ENCODE results near the gene NAP1L4. TPM values are rescaled to one million over a fixed set of nuclear protein-coding genes. Genes with fewer than 3 reads are reported as not detected.

Gene NAP1L4
- total RNA-seq = 103 and 124 TPM in 2 replicates

GRCh38 chr11:2992234-2992996 lies at the start of gene NAP1L4:
Gene NAP1L4 (minus strand): TSS chr11:2992329. CDS start chr11:2979220, 13,109 bp downstream.

DNA sequence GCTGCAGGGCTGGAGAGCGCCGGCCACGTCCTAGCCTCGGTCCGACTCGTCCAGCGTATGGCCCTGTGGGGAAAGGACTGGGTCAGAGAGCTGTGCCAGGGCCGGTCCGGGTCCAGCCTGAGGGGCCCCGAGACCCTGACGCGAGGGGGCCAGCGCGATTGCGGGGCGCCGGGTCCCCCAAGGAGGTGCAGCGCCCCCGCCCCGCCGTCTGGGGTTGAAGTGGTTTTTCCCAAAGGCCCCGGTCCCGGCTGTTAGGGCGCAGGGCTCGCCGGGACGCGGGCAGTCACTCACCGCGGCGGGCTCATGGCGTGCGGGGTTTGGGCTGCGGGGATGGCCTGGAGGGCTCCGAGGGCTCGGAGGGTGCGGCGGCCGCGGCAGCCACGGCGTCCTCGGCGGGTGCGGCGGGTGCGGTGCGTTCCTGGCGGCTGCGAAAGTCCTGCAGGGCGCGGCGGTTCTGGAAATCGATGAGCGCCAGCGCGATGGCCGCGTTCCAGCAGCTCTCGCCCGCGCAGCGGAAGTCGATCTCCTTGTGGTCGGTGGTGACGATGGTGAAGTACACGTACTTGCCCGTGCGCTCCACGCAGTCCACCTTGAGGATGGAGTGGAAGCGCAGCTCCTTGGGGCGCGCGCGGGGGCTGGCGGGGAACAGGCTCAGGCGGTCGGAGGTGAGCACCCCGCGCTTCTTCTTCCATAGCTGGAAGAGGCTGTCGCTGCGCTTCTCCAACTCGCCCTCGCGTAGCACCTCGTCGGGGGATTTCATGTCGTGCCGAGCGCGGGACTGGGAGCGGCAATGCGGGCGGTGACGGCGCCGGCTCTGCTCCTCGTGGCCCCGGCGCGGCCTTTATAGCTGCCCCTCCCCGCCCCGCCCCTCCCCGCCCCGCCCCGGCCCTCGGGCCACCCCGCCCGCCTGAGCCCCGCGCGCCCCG lies 63.3 kb downstream of the NAP1L4 start, which contains the start of gene PHLDA2:
TSS of gene PHLDA2 (minus strand) at position 816 of the 926 bp plus-strand sequence. CDS start at position 760, 56 bp downstream.

Other genes starting within 250 kb of the NAP1L4 start
- 5.7 and 11.9 TPM in 2 replicates for gene CDKN1C, start 106.6 kb downstream of the NAP1L4 start, total RNA-seq
- 126 TPM in 2 replicates for gene PHLDA2, start 62.9 kb downstream of the NAP1L4 start, total RNA-seq
- gene CARS1, start 65.1 kb upstream of the NAP1L4 start, total RNA-seq = 40.2 and 47.2 TPM in 2 replicates
- gene OSBPL5, start 173.0 kb upstream of the NAP1L4 start, total RNA-seq = 14.6 and 20.1 TPM in 2 replicates
- gene MRGPRG, start 226.5 kb upstream of the NAP1L4 start, total RNA-seq = not detected in 2 replicates
- not detected in 2 replicates for gene MRGPRE, start 240.1 kb upstream of the NAP1L4 start, total RNA-seq